ENCODE data around the gene CLIP4. TPM values are rescaled to one million over a fixed set of nuclear protein-coding genes. Genes with fewer than 3 reads are reported as not detected.
A peak's percentile ranks its signal among the peaks of the same experiment; 100 is the strongest.

The CLIP4 gene
- total RNA-seq, 1 donor: 107 TPM

DNA sequence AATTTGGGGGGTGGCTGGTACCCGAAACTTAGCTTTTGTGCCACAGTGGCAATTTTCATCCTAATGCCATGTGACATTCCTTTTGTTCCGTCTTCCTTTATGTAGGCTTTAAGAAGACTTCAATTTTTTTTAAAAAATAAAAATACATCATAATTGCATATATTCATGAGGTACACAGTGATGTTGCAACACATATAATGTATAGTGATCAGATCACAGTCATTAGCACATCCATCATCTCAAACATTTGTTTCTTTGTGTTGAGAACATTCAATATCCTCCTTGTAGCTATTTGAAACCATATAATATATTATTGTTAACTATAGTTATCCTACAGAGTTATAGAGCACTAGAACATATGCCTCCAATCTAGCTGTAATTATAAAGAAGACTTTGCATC, 6.0 kb upstream of the CLIP4 start:
- no peak overlapping the region for H3K4me3 ChIP-seq (ENCODE audit: low read depth, low read length)
- TF ChIP-seq, protein P1, sequence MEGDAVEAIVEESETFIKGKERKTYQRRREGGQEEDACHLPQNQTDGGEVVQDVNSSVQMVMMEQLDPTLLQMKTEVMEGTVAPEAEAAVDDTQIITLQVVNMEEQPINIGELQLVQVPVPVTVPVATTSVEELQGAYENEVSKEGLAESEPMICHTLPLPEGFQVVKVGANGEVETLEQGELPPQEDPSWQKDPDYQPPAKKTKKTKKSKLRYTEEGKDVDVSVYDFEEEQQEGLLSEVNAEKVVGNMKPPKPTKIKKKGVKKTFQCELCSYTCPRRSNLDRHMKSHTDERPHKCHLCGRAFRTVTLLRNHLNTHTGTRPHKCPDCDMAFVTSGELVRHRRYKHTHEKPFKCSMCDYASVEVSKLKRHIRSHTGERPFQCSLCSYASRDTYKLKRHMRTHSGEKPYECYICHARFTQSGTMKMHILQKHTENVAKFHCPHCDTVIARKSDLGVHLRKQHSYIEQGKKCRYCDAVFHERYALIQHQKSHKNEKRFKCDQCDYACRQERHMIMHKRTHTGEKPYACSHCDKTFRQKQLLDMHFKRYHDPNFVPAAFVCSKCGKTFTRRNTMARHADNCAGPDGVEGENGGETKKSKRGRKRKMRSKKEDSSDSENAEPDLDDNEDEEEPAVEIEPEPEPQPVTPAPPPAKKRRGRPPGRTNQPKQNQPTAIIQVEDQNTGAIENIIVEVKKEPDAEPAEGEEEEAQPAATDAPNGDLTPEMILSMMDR (IDR thresholded peaks at IDR 0.05; ENCODE audit: insufficient read depth, low read depth, low read length): no peak
- no peak for DNase-seq (ENCODE audit: low read depth)

DNA sequence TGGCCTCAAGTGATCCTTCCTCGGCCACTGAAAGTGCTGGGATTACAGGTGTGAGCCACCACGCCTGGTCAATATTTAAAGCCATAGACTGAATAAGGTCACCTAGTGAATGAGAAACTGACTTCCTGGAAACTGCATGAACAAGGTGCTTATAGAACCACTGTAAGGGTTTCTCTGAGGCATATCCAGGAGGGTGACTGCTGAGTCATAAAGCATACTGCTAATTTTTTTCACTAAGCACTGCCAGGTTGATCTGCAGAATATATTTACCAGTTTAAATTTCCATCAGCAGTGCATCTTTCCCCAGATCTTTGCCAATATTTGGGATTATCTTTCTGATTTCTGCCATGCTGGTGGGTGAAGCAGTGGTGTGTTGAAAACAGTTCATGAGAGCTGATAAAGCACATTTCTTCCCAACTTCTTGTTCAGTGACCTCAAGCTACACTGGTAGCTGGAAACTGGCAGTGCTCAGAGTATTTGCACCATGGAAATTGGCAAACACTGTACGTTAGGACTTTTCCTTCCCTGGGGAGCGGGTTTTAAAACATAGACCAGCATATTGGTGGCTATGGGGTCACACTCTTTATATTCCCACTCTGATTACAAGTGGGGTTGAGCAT, 4.2 kb upstream of the CLIP4 start:
- DNase-seq (ENCODE audit: low read depth): no peak
- TF ChIP-seq, protein P1 (IDR thresholded peaks at IDR 0.05; ENCODE audit: insufficient read depth, low read depth, low read length): no peak
- H3K4me3 ChIP-seq (ENCODE audit: low read depth, low read length): no peak overlapping the region

DNA sequence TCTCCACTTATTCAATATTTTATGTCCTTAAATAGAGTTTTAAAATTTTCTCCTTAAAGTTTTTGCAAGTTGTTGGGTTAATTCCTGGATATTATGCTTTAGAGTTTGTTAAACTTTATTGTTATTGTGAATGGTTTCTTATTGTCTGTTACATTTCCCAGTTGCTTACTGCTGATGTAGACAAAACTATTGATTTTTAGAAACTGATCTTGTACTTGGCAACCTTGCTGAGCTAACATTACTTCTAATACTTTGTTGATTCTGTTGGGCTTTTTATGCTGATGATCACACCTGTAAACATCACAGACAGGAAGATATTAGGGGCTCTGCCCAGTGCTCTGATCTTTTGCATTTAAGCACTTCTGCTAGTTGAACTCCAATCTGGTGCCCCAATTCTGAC, 2.8 kb upstream of the CLIP4 start:
- no peak overlapping the region for H3K4me3 ChIP-seq (ENCODE audit: low read depth, low read length)
- TF ChIP-seq, protein P1 (IDR thresholded peaks at IDR 0.05; ENCODE audit: insufficient read depth, low read depth, low read length): no peak
- no peak for DNase-seq (ENCODE audit: low read depth)

DNA sequence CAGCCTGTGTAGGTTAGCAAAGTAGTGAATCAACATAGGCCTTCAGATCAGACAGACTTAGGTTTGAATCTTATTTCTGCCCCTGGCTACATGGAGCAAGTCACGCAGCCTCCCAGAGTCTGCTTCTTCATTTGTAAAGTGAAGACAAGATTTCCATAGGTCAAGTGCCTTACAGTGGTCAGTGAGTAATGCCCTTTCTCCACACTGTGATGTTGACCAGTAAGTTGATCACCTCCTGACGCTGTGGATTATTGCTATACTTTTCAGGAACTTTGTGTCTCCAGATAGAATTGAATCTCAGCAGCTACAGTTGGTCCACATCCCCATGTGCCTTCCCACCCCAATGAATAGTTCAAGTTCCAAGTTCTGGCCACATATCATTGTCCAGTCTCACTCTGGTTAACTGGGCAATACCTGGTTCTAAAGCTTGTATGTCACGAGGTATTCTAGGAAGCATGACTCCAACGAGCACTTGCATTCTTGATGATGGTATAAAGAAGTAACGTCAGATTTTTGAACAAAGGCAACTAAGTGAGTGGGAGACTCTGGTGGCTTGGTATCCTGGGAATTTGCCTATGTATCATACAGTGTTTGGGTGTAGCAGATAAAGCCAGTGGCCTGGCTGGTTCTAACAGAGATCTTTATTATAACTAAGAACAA, 2.1 kb upstream of the CLIP4 start:
- DNase-seq (ENCODE audit: low read depth): peak; percentile 45
- no peak overlapping the region for H3K4me3 ChIP-seq (ENCODE audit: low read depth, low read length)
- TF ChIP-seq, protein P1 (IDR thresholded peaks at IDR 0.05; ENCODE audit: insufficient read depth, low read depth, low read length): no peak

DNA sequence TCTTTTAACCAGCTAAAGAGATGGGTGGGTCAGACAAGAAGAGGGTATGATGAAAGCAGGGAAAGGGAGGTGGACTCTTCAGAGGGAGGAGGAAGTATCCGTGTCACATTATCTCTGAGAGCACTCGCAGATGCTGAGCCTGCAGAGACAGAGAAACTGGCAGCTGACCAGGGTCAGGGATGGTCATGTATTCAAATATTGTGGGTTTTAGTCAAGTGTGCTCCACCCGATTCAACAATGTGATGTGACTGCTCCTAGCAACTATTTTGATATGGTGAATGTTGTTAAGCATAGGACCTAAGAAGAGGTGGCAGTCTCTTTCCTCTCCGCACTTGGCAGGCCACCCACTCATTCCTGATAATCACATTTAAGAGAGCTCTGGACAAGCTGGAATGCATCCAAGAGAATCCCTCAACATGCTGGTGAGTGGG, 1.3 kb upstream of the CLIP4 start:
- peak overlapping the region; percentile 72 for H3K4me3 ChIP-seq (ENCODE audit: low read depth, low read length)
- DNase-seq (ENCODE audit: low read depth): peak; percentile 91
- TF ChIP-seq, protein P1 (IDR thresholded peaks at IDR 0.05; ENCODE audit: insufficient read depth, low read depth, low read length): no peak

DNA sequence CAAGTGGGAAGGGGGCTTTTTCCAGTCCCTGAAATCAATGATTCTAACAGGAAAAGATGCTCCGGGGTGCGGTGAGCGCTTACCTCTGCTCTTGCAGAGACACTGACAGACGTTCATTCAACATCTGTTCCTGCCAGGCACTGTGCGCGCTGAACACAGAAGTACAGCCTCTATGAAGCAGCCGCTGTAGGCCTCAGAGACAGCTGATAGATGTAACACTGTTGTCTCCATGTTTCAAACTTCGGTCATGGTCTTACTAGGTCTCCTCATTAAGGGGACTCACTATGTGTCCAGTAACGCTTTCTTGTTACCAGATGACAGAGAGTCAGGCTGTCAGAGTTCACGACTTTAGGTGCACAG, 649 bp upstream of the CLIP4 start:
- TF ChIP-seq, protein P1 (IDR thresholded peaks at IDR 0.05; ENCODE audit: insufficient read depth, low read depth, low read length): no peak
- peak overlapping the region; percentile 72 for H3K4me3 ChIP-seq (ENCODE audit: low read depth, low read length)
- DNase-seq (ENCODE audit: low read depth): no peak

All from fibroblast of villous mesenchyme (primary cell).